HG02763 (cell line): Measurements from ENCODE around the gene CEP76.

ENCODE experiments used
- ATAC-seq: cut with Tn5 transposase; IDR thresholded peaks from one replicate; pipeline ENCODE4 v1.9.1; 2021; ENCODE audit warnings: mild to moderate bottlenecking, moderate library complexity; ENCODE audit not compliant: unreplicated experiment

CEP76 gene

GRCh38 chr18:12702221-12703095 is at the start of gene CEP76, which contains the start of gene PSMG2:
Gene CEP76, minus strand, starts transcription at chr18:12702723. Its CDS starts 175 bp downstream, at chr18:12702548.
Gene PSMG2, plus strand, starts transcription at chr18:12703042. Its CDS starts 66 bp downstream, at chr18:12703108.
- ATAC-seq = peak; percentile 83

- no peak for ATAC-seq
Measured at GRCh38 chr18:12751891-12752290, 49.4 kb upstream of the CEP76 start.

GRCh38 chr18:12751503-12751884 is 49.0 kb upstream of the CEP76 start:
- no peak for ATAC-seq

GRCh38 chr18:12750715-12751502 is 48.4 kb upstream of the CEP76 start:
- no peak for ATAC-seq

- no peak for ATAC-seq
Measured at GRCh38 chr18:12750076-12750714, 47.7 kb upstream of the CEP76 start.

GRCh38 chr18:12749121-12749520 is 46.6 kb upstream of the CEP76 start:
- no peak for ATAC-seq

- no peak for ATAC-seq
Measured at GRCh38 chr18:12748671-12749070, 46.1 kb upstream of the CEP76 start.

- no peak for ATAC-seq
Measured at GRCh38 chr18:12747530-12748315, 45.2 kb upstream of the CEP76 start.

GRCh38 chr18:12745095-12745795 is 42.7 kb upstream of the CEP76 start:
- no peak for ATAC-seq

GRCh38 chr18:12744103-12744502 is 41.6 kb upstream of the CEP76 start:
- no peak for ATAC-seq

- no peak for ATAC-seq
Measured at GRCh38 chr18:12742453-12742852, 39.9 kb upstream of the CEP76 start.

GRCh38 chr18:12741351-12741750 is 38.8 kb upstream of the CEP76 start:
- ATAC-seq = no peak

- no peak for ATAC-seq
Measured at GRCh38 chr18:12737243-12737902, 34.9 kb upstream of the CEP76 start.

- ATAC-seq = no peak
Measured at GRCh38 chr18:12726774-12727550, 24.4 kb upstream of the CEP76 start.

- no peak for ATAC-seq
Measured at GRCh38 chr18:12726331-12726730, 23.8 kb upstream of the CEP76 start.

- no peak for ATAC-seq
Measured at GRCh38 chr18:12722731-12723130, 20.2 kb upstream of the CEP76 start.

GRCh38 chr18:12721495-12722275 is 19.2 kb upstream of the CEP76 start:
- ATAC-seq = no peak

- ATAC-seq = no peak
Measured at GRCh38 chr18:12711446-12711845, 8.9 kb upstream of the CEP76 start.
